Kidney capillary endothelial cell (primary cell): ENCODE data around the gene ITSN2.
"Not testable (repeated sequence)": the region's sequence is repeated elsewhere in the genome, so short reads cannot be mapped to it uniquely, and the experiment has no call there.

ENCODE experiments used
- DNase-seq: peaks from one replicate; pipeline ENCODE4 v3.0.0-alpha.2; 2018; ENCODE audit warnings: low spot score

The ITSN2 gene

DNA sequence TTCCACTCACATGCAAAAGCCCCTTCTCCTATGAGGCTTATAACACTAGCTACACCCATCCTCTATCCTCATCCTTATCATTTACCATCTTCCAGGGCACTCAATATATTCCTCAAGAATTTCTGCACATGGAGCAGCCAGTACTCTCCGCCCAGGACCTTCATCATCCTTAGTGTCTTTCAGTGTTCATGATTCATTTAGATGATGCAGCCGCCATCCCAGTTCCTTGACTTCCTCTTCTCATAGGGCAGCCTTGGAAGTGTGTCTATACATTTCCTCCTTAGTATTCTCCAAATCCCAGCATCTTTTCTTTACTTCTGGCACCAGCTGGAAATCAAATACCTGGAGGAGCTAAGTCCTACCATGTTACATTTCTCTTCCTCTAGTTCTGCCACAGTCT is 3.0 kb upstream of the ITSN2 start:
- DNase-seq = peak; percentile 31

DNA sequence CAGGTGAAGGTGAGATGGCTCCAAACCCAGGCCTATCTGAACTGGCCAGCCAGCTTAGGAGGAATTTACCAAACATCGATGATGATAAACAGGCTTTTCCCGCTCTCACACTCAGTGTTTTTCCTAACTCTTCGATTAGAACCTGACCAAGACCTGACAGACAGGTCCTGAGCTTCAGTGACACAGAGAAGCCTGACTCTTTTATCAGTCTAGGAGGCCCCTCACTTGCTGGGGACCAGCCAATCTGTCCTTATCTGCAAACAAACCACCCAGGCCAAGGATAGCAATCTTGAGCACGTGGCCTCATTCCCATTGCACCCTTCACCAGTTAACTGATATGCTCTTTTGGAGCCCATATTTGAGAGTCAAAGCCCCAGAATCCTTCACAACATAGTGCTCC is 1.9 kb upstream of the ITSN2 start:
- DNase-seq = no peak

DNA sequence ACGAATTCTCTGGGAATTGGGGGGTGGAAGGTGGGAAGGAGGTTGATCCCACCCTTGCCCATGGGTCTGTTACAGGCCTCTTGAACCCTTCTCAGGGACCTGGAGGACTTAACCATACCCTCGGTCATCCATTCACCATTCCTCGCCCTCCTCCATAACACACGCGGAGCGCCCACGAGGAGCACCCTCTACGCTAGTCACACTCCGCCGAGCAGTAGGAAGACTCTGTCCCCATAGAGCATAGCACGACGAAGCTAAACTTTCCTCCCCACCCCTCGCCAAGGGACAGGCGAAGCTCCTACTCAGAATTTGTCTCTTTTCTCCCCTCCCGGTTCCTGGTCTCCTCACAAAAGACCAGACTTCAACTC is 611 bp upstream of the ITSN2 start:
- DNase-seq = no peak

DNA sequence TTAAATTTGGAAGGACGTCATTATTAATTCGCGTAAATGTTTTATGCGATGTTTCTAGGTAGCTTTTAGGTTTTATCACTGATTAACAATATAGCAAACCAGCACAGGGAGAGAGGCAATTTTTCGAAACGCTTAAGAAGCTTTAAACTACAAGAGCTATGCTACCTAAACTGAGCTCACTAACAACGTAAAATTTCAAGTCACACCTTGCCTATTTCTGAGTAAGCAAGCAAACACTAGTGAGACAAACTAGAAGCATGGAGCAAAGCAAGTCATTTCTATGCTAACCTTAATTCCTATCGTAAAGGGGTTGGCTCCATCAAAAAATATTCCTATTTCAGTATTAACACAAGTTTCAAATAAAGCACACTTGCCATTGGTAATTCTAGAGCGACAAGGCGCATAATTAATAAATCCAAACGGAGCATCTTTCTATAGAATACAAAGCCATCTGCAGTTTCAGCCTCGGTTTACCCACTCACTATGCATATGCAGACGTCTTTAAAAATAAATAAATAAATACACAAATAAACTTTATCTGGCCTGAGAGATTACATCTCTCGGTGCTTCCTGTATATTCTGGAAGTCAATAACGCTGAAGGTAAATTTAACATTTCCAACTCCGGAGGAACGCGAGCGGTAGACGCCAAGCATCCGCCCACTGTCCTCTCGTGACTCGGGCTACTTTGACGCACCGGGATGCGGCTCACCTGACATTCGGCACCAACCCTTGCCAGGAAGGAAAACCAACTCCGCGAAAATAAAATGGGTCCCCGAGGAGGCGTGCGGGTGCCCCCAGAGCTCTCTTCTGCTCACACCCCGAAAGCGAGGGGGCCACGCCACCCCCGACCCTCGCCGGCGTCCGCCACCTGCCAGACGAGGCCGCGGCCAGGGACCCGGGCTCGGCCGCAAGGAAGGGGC is 947 bp downstream of the ITSN2 start:
- DNase-seq = no peak

DNA sequence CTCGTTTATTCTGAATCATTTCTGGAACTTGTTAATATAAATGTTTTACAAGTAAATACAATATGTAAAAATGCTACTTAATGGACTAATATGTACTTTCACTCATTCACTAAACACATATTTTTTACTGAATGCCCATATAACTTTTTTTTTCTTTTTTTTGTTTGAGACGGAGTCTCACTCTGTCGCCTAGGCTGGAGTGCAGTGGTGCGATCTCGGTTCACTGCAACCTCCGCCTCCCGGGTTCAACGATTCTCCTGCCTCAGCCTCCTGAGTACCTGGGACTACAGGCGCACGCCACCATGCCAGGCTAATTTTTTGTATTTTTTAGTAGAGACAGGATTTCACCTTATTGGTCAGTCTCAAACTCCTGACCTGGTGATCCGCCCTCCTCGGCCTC is 2.6 kb downstream of the ITSN2 start:
- not testable (repeated sequence) for DNase-seq

DNA sequence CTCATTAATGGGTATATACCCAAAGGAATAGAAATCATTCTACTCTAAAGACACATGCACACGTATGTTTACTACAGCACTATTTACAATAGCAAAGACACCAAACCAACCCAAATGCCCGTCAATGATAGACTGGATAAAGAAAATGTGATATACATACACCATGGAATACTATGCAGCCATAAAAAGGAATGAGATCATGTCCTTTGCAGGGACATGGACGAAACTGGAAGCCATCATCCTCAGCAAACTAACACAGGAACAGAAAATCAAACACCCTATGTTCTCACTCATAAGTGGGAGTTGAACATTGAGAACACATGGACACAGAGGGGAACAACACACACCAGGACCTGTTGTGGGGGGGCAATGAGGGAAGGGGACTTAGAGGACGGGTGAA is 3.2 kb downstream of the ITSN2 start:
- DNase-seq = not testable (repeated sequence)

DNA sequence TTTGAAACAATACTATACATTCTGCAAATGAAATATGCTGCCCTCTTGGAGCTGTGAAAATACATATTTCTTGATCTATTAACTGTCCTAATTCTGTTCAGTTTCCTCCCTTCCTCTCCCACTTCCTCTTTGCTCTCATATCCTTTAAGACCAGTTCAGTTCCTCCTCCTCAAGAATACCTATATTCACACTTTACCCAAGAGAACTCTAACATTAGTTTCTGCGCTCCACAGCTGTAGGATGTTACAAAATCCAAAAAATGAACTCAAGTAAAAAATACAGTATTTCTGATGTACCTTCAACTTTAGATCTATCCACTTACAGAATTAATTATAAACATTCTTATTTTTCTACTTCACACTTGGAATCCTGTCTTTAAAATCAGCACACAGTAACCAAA is 5.4 kb downstream of the ITSN2 start:
- no peak for DNase-seq

DNA sequence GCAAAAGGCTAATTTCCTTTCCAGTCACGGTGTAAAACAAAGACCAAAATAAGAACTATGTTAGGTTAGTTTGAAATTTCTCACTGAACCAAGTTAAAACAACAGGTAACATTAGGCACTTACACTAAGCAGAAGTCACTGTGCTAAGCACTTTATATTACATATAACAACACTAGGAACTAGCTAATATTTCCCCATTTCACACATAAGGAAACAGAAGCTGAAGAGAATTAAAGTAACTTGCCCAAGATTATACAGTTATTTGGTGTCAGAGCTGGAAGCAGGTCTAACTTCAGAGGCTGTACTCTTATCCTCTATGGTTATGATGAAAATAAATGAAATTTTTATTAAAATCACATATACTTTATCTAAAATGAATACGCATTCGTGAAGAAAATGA is 5.9 kb downstream of the ITSN2 start:
- no peak for DNase-seq

DNA sequence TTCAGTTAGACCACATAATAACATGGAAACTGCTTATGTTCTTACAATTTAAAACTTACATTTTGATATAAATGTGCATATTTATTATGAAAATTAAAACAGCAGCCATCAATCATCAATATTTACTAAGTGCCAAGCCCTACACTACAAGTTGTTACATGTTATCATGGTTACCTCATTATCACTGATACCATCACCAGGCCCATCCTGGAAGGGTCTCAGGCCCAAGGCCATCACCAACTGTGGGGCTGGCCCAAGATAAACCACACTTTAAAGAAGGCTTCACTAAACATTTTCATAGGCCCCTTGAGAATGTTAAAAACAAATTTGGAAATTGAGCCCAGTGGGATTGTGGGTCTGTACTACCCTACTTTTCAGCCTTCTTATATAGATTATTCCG is 6.4 kb downstream of the ITSN2 start:
- DNase-seq = no peak

DNA sequence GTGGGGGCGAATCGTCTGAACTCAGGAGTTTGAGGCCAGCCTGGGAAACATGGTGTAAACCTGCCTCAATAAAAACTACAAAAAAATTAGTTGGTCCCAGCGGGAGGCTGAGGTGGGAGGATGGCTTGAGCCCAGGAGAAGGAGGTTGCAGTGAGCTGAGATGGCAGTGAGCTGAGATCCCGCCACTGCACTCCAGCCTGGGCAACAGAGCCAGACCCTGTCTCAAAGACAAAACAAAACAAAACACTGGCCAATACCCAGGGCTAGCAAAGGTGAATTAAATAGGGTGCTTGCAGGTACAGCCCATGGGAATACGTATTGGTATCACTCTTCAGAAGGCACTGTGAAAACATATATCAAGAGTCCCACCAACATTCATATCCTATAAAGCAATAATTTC is 7.0 kb downstream of the ITSN2 start:
- DNase-seq = no peak

DNA sequence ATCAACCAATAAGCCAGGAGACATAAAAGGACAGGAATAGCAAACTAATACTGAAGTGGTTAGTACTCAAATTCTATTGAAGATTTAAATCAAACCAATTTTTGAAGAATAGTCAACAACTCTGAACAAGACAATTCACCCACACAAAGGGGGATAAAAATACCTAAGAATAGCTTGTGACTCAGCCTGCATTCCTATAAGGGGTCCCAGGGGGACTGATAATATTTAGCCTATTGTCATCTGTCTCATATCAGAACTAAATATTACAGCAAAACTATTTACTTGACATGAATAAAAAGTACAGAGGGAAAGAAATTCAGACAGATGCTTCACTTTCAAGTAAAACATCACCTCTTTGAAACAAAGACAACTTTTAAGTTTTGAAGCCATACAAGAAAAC is 7.7 kb downstream of the ITSN2 start:
- DNase-seq = peak; percentile 62

DNA sequence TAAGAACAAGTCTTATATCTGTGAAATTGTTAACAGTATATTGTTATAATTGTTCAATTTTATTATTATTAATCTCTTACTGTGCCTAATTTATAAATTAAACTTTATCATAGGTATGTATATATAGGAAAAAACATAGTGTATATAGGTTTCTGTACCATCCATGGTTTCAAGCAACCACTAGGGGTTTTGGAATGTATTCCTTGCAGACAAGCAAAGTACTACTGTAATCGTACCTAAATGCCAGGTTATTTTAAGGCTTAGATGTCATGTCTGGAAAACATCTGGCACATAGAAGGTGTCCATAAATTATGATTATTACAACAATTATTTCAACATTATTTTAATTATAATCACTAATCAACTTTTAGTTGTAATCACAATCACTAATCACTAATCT is 8.4 kb downstream of the ITSN2 start:
- DNase-seq = no peak

DNA sequence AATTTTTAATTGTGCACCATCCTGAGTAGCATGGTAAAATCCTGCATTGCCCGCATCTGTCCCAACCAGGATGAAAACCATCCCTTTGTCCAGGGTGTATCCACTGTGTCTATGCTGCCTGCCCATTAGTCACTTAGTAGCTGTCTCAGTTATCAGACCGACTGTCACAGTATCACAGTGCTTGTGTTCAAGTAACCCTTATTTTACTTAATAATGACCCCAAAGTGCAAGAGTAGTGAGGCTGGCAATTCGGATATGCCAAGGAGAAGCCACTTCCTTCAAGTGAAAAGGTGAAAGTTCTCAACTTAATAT is 8.8 kb downstream of the ITSN2 start:
- no peak for DNase-seq

DNA sequence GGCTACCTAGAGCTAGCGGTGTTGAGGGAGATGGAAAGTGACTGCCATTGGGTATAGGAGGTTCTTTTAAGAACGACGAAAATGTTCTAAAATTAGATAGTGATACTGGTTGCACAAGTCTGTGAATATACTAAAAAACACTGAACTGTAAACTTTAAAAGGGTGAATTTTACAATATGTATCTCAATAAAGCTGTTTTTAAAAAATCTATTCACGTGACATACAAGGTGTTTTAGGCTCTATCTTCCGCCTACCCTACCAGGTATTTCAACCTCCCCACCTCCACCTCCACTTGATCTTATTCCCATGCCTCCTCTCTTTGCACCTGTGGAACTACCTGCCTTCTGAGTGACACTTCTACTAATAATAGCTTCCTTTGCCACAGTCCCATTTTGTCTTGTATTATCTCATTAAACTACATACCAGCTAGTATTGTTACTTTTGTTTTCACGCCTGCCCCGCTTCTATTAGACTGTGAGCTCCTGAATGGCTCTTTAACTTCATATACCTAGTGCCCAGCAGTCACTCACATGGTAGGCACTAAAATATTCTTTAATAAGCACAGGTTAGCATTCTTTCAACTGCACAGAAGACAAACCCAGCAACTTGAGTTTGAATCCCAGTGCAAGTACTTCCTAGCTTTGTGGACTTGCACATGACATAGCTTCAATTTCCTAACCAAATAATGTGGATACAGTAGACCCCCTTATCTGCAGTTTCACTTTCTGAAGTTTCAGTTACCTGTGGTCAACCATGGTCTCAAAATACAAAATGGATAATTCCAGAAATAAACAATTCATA is 9.3 kb downstream of the ITSN2 start:
- no peak for DNase-seq

DNA sequence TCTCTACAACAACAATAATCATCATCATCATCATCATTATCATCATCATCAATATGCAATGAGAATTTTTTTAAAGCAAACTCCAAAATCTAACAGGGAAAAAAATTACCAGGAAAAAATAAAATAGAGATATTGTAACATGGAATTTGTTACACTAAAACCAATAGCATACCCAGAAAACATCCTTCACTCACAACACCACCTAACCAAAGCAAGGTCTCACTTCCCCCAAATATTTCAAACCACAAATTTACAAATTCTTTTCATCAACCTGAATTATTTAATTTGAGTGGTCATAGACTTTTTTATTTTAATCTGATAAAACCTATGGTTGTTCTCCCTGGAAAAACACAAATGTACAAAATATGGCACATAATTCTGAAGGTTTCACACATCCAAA is 11.2 kb downstream of the ITSN2 start:
- DNase-seq = no peak

DNA sequence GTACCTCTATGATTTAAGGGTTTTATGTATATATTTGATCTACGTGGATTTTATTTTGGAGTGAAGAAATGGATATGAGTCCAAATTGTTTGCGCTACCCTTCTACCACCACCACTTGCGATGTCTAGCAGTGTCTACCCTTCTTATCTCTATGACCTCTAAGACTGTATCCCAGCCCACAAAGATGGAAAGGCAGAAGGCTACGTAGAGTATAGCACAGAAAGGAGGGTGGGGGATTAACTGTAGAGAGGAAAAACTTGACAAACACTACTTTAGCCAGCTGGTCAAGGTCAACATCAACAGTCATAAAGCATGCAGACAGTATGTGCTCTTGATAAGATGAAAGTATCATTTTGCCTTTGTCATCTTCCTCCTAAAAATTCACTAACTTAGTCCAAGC is 14.4 kb downstream of the ITSN2 start:
- no peak for DNase-seq

DNA sequence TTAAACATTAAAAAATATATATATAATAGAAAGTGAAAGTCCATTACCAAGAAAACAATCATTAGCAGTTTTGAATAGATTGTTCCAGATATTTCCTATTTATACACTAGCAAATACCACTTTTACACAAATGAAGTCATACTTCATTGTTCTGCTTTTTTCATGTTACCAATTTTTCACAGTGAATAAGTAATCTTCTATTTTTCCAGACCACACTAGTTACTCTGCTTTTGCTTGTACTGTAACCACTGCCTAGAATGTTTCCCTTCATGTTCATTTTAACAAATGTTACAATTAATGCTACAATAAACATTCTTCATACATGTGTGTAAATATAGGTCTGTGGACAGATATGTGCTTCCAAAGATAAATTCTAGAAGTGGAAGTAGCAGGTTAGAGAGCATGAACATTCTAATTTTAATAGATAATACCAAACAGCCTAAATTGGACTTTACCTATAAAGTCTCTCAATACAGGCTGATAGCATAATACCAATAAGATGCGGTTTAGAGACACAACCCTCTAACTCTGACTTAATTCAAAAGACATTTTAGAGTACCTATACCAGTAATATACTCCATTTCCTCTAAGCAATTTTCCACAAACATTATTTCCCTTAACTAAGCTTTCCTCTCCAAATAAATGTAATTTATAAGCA is 17.0 kb downstream of the ITSN2 start:
- DNase-seq = no peak

DNA sequence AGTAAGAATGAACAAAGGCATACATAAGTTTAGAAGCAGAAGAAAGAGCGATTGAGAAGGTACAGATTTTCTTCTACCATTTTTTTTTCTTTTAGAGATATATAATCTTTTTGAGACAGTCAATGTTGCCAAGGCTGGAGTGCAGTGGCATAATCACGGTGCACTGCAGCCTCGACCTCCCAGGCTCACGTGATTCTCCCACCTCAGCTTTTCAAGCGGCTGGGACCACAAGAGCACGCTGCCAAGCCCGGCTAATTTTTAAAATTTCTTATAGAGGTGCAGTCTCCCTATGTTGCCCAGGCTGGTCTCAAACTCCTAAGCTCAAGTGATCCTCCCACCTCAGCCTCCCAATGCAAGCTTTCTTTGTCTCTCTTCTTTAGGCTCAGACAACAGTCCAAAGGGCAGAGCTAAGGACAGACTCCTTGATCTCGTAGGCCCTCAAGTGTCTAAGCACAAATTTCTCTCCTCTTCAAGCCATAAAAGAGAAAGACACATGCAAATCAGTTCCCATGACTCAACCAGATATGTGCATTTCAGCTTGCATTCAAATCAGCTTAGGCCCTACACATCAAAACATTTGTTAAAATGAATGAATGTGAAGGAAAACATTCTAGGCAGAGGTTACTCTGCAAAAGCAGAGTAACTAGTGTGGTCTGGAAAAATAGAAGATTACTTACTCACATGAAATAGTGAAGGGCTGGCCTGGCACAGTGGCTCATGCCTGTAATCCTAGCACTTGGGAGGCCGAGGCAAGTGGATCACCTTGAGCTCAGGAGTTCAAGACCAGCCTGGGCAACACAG is 18.0 kb downstream of the ITSN2 start:
- no peak for DNase-seq

DNA sequence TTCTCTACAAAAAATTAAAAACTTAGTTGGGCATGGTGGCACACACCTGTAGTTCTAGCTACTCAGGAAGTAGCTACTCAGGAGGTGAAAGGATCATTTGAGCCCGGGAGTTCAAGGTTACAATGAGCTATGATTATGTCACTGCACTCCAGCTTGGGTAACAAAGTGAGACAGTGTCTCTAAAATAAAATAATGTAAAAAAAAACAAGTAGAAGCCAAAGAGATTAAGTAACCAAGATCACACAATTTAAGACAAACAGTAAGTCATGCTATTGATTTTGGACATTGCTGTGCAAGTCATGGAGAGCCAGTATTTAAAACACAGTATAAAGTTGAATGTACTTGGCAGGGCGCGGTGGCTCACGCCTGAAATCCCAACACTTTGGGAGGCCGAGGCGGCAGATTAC is 20.5 kb downstream of the ITSN2 start:
- no peak for DNase-seq

DNA sequence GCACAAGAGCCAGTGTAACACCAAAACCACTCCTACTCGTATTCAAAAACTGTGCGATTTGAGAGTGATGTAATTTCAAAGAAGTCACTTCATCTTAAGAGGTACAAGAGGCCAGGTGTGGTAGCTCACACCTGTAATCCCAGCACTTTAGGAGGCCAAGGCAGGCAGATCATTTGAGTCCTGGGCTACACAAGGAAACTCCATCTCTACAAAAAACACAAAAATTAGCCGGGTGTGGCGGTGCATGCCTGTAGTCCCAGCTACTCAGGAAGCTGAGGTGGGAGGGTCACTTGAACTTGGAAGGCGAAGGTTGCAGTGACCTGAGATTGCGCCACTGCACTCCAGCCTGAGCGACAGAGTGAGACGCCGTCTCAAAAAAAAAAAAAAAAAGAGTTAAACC is 21.2 kb downstream of the ITSN2 start:
- not testable (repeated sequence) for DNase-seq

DNA sequence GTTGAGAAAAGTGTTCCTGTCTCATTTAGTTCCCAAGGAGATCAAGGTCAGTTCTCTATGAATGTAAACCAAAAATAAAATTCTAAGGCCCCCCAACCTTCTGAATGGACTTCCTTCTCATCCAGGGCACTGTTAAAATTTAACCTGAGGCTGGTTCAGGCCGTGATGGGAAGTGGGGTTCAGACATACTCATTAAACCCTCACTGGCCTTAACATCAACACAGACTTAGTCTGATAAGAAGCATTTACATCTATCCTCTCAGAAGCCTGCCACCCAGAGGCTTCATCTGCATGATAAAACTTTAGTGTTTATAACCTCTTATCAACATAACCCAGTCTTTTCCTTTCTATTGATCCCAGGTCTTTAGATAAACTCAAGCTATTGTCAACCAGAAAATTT is 22.4 kb downstream of the ITSN2 start:
- no peak for DNase-seq

DNA sequence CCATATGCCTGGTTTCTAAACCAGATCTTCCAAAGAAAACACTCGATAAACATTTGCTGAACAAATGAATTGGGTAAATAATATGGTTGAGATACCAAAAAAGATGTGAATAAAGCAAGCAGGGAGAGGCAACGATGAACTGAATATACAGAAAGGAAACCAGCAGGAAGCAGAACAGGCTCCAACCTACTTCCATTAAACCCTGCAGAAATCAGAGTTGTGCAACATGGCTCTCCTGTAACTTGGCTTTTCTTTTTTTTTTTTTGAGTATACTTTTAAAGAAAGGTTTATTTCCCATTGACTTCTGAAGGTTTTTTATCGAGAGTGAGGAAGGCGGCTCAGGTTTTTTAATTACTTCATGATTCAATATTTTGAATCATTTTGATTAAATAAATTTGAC is 23.5 kb downstream of the ITSN2 start:
- no peak for DNase-seq
